GM21737 (cell line): Measurements from ENCODE around the gene NISCH.

Source experiments
- ATAC-seq: cut with Tn5 transposase; IDR thresholded peaks from one replicate; pipeline ENCODE4 v1.9.1; 2021; ENCODE audit warnings: mild to moderate bottlenecking, moderate library complexity; ENCODE audit not compliant: unreplicated experiment

The NISCH gene

DNA sequence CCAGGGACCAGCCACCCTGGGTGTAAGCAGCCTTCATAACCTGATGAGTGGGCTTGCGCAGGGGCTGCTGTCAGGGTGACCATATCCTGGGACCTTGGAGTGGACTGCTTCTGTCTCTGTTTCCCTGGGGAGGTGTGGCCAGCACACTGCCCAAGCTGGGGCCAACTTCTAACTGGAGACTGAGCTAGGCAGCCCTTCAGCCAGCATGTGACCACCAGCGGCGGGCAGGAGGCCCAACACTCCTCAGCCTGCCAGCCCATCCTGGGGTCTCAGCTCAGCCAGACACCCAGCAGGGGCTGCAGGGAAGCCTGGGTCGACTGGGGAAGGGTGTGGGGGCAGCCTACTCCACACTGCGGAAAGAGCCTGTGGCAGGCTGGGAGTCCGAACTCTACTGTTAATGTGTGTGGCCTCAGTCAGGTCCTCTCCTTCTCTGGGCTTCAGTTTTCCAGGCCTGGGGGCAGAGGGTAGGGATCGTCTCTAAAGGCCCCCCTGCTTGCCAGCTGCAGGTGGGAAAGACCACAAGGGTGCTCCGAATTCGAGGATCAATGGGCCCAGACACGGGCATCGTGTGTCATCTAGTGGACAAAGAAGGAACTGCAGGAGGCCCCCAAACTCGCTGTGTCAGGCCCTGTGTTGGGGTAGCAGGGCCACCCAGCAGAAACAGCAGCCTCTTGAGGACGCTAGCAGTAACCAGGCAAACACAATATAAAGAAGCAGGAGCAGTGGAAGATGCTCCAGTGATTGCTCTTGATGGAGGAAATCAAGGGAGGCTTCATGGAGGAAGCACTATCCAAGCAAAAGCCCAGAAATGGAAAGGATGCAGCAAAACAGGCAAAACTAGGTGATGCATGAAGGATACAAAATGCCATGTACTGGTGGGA lies 8.5 kb upstream of the NISCH start:
- no peak for ATAC-seq

DNA sequence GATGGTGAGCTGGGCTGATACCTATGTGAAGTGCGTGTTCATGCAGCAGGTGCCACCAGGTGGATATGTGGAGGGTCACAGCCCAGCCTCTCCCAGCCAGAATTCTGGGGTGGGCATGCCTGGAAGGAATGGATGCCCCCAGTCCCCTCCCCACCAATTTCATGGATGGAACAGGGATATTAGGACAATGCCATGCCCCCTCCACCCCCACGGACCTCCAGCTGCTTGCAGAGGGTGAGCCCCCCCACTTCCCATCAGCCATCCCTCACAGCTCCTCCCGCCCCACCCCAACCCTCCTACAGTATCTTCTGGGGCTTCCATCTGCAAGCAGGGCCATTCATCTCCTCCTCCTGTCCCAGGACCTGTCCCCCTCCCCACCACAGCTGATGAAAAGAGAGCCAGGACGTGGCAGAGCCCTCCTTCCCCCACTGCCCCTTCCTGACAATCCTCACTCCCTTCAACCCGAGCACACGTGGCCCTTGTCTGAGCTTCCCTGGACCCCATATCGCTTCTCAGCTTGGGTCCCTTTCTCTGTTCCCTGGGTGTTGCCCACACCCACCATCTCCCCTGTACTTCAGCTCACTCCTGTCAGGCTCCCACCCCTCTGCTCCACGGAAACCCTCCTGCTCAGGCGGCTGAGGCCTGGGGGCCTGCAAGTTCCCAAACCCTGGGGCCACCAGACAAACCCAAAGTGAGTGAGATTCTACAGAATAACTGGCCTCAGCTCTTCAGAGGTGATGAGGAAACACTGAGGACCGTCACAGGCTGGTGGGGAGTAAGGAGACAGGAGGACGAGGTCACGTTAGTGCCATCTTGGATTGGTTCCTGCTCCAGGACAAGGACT lies 7.7 kb upstream of the NISCH start:
- ATAC-seq = no peak

DNA sequence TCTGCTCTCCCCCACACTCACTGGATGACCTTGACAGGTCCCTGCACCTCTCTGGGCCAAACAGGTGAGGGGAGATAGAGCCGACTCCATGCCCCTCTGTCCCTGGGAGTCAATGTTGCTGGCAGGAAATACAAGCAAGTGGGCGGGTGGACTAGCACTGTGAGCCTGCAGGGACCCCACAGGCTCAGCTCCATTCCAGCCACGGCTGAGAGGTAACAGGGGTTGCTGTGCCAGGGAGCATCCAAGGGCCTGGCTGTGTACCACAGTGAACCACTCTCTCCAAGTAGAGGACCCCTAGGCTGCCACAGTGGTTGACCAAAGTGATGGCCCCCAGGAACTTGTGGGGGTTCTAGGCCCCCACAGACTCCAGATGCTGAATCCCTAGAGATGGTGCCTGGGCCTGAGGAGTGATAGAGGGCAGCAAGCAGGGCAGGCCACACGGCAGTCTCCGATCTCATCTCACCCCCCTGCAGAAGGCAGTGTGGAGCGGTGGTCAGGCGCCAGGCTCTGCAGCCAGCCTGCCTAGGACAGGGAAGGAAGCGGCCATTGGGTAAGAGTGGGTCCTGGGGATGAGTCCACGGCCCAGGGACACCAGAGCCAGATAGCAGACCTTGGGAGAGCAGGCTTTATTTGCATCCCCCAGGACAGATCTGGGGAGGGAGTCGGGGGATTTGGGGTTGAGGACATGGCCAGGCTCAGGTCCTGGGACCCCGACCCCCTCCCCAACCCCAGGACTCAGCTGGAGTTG lies 4.7 kb upstream of the NISCH start:
- ATAC-seq = no peak

DNA sequence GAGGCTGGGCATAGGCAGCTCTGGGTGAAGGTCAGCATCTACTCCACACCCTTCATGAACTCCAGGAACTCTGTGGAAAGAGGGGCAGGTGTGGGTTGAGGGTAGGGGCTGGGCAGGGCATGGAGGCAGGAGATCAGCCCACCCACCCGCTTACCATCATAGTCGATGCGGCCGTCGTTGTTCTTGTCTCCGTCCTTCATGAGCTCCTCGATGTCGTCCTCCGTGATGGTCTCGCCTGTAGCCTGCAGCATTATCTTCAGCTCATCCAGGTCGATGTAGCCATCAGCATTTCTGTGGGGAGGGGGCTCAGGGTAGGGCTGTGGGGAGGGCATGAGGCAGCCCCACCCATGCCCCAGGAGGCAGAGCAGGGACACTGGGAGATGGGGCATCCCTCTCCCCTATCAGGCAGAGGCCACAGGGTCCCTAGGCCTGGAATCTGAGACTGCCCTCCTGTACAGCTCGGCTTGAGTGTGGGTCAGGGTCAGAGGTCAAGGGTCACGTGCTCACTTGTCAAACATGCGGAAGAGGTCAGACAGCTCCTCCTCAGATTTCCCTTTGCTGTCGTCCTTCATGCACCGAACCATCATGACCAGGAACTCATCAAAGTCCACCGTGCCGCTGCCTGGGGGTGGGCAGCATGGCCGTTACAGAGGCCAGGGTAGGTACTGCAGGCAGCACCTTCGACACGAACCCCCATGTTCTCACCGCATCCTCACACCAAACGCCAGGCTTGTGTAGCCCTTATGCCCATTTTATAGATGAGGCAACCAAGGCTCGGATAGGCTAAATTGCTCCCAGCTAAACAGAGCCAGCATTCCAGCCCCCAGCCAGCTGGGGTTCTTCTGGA lies 3.9 kb upstream of the NISCH start:
- ATAC-seq = no peak

DNA sequence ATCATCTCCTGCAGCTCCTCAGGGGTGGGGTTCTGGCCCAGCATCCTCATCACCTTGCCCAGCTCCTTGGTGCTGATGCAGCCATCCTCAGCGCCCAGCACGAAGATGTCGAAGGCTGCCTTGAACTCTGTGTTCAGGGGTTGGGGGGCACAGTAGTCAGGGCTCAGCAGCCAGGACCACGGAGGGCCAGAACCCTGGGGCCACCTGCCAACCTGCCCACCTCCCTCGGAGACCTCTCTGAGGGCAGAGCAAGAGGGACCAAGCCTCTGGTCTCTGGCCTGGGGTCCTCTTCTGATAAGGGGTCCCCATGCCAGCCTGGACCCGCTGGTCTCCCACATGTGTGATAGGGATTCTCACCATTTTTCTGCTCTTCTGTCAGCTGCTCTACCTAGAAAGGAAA lies 3.3 kb upstream of the NISCH start:
- no peak for ATAC-seq

DNA sequence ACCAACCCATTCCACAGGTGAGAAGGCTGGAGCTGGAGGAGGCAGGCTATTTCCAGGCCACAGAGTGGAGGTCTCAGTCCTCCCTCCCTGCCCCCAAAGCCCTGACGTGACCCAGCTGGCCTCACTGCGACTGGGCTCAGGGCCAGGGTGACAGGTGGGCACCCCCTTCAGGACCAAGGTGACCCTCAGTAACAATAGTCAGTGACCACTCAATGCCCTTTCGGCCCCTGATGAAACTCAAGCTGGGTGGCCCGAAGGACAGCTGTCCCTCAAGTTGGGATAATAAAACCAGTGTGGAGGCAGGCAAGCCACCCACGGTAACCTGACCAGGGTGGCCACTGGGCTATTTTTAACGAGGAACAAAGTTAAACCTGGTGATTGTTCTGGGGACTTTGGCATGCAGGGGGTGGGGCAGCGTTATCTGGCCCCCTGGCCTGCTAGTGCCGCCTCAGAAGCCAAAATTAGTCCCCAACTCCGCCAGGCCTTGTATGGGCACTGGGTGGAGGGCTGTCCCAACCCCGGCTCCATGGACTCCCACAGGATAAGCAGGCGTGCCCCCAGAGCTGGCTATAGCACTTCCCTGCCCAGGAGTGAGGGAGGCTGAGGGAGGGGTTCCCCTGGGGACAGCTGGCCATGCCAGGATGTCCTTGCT lies 2.7 kb upstream of the NISCH start:
- no peak for ATAC-seq

DNA sequence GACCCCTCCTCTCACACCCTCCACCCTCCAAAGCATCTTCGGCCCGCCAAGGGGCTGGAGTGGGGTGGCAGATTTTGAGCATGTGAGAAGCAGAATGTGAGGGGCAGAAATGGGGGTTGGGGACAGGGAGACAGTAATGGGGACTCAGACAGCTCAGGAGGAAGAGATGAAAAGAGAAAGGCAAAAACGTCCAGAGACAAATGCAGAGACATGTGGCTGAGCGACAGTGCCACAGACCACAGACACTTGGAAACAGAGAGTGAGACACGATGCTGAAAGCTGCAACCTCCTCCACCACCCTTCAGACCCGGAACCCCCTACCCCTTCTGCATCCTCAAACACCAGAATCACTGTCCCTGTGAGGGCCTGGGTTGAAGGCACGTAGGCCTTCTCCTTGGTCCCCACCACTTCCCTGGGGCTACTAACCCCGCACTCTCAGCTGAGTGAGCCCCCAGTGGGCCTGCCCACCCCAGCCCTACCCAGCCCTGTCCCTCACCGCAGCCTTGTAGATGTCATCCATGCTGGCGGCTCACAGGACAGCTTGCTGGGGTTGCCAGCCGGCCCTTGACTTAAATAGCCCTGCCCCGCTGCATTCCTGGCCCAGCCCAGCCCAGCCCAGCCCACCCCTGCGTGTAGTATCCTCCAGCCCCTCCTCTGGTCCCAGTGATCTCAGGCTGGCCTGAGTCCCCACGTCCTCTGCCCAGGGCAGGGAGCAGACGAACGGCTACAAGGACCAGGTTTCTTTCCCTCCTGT lies 1.7 kb upstream of the NISCH start, which contains the start of gene TNNC1:
Gene TNNC1 (minus strand): TSS at position 546 of the 754 bp plus-strand sequence. CDS start 26 bp downstream, at position 520.
- ATAC-seq = no peak

DNA sequence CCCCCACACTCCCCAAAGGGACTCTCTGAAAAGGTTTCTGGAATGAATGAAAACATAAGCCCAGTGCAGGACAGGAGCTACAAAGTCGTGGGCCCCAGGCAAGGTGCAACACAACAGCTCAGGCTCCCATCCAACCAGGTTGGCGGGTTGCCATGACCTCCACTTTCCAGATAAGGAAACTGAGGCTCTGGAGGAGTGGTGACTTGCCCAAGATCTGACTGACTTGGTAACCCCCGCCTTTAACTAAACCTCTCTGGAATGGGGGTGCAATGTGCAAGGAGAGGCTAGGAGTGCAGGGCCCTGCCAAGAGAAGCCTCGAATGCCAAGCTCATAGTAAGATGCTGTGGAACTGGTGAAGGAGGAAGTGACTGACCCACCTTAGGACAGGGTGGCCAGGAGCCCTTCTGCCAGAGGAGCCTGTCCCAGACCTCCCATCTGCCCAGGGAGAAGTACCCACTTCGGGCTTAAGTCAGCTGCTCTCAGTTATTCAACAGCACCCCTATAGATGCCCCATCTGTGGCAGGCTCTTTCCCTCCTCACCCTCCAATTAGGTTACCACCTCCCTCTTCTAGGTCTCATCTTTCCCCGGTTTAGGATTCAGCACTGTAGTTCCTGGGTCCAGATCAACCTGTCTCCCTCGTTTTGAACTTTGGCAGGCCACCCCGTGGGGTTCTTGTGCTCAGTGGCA lies 1.0 kb upstream of the NISCH start:
- ATAC-seq = no peak

DNA sequence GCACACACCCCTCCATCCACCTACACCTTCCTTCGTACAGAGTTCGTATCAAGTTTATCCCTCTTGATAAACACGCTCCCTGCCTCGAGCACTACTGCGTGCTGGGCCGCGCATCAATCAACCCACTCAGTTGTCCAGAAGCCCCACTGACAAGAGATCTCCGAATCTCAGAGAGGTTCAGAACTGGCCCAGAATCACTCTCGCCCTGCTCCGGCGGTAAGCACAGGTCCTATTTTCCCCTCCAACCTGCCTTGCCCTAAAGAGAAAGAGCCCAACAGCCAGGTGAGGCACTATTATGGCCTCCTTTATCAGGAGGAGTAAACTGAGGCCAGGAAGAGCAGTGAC lies 494 bp upstream of the NISCH start:
- no peak for ATAC-seq

DNA sequence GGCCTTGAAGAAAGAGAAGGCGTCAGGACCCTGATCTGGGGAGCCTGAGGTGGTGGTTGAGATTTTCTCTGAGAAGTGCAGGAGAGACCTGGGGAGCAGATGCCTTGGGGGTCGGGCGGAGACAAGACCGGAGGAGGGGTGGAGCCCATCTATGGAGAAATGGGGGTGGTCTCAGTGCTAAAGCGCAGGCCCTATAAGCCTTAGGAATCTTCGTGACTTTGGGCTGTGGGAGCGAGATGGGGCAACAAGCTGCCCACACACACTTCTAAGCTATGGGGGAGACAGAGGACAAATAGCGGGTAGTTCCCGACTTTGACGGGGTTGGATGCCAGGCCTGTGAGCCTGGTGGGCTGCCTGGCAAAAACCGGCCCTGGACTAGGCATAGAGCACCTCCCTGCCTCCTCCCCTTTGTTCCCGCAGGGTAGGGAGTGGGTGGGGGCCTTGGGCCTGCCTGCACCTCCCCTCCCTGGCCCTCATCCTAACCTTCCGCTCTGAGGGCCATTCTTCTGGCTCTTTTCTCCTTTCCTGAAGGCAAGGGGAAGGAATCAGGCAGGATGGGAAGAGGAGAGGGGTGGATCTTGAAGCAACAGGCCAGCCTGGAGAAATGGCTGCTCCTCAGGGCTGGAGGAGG lies 880 bp downstream of the NISCH start:
- no peak for ATAC-seq

DNA sequence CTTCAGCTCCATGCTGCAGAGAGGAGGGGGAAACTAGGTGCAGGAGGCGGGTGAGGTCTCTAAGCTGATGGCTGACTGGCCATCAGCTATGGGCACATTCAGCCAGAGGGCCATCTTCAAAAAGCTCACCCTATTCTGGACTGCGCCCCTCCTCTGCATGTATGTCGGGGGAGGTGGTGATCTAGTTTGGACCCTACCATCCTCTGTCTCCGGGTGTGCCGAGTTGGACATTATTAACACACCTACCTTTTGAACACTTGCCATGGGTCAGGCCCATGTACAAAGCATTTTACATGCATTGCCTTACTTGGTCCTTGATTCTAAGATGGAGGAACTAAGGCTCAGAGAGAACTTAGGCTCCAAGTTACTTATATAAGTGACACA lies 1.4 kb downstream of the NISCH start:
- no peak for ATAC-seq

DNA sequence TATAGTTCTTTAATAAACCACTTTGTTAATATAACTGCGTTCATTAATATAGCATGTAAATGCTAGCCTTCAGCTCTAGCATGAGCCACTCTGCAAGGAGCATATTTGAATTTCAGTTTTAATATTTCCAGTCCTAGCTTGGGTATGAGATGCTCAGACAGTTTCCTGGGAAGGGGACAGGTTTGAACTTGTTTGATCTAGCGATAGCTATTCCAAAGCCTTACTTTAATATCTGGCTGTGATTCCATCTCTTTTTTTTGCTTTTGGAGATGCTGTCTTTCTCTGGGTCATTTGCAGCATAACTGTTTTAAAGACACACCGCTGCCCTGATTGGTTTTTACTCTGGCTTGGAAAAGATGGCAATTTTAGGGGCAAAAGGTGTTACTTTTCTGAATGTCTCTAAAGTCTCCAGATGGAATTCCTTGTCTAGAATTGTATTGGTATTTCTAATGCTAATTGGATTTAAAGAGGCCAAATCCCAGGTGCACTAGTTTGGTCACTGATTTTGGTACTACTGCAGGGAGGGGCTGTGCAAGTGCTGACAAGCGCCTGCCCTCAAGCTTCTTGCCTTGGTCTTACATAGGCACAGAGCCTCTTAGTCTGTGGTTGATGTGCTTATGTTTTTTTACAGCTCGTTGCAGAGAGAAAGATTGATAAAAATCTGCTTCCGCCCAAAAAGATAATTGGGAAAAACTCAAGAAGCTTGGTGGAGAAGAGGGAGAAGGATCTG lies 2.8 kb downstream of the NISCH start:
- ATAC-seq = no peak

DNA sequence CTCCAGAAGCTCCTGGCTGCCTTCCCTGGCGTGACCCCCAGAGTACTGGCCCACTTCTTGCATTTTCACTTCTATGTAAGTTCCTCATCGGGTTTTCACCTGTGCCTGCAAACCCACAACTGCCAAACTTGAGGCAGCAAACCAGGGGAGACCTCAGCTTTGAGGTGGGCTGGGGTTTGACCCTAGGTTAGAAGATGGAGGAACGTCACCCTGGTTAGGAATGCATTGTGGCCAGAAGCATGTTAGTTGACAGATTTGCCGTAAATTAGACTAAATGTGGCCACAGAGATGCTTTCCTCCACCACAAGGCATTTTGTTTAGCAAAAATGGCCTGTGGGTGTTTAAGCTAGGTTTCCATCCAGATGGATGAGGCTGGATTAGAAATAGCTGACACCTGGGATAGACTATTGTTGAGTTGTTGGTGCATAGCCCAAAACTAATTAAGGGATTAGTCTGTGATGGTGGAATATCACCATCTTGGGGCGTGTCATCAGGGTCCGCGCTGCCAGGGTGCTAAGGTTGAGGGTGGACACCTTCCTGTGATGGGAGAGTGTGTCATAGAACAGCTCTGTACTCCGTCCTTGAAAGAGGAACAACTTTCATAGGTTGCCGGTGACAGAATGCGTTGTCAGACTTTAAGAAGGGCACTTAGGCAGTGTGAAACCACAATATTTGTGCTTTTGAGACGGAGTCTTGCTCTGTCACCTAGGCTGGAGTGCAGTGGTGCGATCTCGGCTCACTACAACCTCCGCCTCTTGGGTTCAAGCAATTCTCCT lies 3.6 kb downstream of the NISCH start:
- ATAC-seq = no peak

DNA sequence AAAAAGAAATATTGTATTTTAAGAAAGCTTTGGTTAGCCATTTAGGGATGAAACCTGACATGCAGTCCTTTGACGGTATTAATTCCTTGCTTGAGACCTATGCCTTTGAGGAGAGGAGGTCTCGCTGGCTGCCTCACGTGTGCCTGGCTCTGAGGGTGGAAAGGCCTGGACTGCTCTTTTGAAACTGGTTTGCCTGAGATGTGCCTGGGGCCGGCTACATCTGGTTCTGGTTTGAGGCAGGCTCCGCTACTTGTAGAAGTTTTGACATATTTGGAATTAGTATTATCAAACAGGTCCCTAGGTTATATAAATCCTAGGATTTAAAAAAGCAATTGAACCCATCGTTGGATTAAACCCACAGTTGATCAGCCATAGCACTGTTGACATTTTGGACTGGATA lies 6.5 kb downstream of the NISCH start:
- ATAC-seq = no peak

DNA sequence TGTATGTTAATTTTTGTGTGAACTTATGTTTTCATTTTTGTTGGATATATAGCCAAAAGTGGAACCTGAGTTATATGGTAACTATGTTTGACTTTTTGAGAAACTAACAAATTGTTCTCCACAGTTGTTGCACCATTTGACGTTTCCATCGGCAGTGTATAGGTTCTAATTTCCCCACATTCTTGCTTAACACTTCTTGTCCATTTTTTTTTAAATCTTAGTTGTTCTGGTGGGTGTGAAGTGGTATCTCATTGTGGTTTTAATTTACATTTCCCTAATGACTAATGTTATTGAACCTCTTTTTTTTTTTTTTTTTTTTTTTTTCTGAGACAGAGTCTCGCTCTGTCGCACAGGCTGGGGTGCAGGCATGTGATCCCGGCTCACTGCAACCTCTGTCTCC lies 8.0 kb downstream of the NISCH start:
- ATAC-seq = no peak

DNA sequence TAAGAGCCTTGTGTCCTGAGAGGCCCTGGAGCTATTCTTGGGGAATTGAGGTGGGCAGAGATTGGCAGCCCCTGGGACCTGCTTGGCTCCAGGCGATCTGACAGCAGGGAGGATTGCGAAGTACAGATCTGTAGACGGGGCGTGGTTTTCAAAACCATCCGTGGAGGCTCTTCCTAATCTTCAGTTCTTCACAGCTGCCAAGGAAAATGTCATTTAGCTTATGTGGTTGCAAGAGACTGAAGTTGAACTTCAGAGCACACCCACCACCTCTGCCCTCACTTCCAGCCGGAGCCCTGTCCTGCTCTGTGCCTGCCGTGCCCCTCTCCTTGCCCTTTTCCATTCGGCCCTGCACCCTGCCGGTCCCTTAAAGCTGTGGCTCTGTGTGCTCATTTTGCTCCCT lies 12.9 kb downstream of the NISCH start:
- no peak for ATAC-seq

DNA sequence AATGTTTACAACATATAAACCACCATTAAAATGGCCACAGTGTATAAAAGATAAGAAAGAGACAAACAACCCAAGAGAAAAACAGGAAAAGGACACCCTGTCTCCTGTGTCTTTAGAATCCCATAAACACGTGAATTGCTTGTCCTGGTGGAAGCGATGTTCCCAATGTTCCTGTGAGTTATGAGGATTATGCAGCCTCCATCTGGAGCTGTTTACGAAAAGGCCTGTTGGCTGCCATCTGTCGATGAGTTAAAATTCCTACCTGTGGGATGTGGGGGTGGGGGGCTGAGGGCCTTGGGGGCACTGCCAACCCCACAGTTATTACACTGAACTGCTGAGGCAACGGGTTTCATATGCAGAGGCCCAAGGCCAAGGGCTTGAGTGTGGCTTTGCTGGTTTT lies 13.6 kb downstream of the NISCH start:
- ATAC-seq = no peak
